ENCODE measurements around the gene COG4.

The COG4 gene

GRCh38 chr16:70526403-70526802 lies 3.0 kb upstream of the COG4 start:
- DNase-seq, result no peak

- peak; percentile 11 for DNase-seq
These were observed 1.1 kb upstream of the COG4 start for GRCh38 chr16:70524399-70524825.

GRCh38 chr16:70523743-70524398 lies 517 bp upstream of the COG4 start, which contains the start of gene SF3B3:
SF3B3 (plus strand) TSS chr16:70523816; CDS start chr16:70526657, 2,841 bp downstream.
- DNase-seq, result no peak

DNA sequence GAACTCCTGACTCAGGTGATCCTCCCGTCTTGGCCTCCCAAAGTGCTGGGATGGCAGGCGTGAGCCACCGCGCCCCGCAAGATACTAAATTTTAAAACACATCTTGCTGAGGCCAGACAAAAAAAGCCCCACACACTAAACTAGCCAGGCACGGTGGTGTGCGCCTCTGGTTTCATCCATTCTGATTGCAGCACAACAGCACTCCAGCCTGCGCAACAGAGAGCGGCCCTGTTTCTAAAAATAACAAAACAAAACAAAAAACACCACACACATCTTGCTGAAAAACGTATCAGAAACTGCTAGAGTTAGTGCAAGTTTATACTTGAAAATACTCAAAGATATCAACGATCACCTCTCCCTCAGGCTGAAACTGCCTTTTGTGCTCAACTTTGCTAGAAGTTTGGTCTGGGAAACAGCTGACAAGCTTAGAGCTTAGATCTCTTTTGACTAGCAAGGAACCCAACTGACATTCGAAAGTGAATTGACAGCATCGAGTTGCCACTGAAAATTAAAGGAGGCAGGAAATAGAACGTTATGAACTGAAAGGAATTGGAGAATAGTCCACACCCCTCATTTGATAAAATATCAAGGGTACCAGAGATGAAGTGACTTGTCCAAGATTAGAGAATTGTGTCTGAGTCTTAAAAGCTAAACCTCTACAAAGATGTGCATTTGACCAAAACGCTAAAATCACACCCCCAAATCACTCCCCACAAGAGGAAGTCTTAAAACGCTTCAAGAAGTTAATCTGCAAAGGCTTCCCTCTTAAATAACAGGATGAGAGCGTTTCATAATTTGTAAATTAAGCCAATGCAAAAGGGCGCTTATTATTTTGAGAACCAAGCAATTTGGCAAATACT lies 908 bp downstream of the COG4 start:
- no peak for DNase-seq

- peak; percentile 83 for DNase-seq
These were observed 2.6 kb downstream of the COG4 start for GRCh38 chr16:70520612-70521297.

DNA sequence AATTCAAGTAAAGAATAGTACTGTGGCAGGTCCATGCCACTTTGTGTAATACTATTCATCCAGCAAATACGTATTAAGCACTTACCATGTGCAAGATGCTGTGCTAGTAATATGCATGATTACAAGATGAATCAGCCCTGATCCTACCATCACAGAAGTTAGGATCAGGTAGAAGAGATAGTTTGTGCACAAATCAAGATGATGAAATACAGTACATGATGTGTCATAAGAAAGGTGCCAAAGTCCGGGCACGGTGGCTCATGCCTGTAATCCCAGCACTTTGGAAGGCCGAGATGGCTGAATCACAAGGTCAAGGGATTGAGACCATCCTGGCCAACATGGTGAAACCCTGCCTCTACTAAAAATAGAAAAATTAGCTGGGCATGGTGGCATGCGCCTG lies 10.9 kb downstream of the COG4 start:
- DNase-seq, result peak; percentile 18

- DNase-seq, result no peak
These were observed 11.5 kb downstream of the COG4 start for GRCh38 chr16:70511833-70512232.

DNA sequence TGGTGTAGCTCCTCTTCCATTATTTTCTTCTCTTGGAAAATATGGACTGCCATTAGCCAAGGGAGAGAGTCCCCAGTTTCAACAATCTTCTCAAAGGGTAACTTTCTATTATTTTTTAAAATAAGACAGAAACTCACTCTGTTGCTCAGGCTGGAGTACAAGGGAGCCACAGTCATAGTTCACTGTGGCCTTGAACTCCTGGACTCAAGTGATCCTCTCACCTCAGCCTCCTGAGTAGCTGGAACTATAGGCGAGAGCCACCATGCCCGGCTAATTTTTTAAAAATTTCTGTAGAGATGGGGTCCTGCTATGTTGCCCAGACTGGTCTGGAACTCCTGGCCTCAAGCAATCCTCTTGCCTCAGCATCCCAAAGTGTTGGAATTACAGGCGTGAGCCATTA lies 13.1 kb downstream of the COG4 start:
- DNase-seq, result no peak

GRCh38 chr16:70508752-70509151 lies 14.6 kb downstream of the COG4 start:
- DNase-seq, result no peak

DNA sequence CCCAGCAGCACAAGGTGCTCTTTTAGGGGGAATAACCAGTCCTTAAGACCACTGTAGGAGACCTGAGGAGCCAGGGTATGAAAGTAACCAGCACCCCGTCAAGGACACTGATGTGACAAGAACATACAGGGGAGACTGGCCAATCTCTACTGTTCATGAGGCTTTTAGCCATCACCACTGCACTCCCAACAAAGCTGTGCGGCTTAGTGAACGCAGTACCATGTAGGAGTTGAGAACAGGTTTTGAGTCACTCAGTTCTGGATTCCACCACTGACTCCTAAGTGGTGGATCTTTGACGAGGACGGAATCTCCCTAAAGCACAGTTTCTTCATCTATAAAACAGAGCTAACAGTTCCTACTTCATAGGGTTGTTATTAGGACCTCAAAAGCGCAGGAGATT lies 26.8 kb downstream of the COG4 start:
- no peak for DNase-seq

DNA sequence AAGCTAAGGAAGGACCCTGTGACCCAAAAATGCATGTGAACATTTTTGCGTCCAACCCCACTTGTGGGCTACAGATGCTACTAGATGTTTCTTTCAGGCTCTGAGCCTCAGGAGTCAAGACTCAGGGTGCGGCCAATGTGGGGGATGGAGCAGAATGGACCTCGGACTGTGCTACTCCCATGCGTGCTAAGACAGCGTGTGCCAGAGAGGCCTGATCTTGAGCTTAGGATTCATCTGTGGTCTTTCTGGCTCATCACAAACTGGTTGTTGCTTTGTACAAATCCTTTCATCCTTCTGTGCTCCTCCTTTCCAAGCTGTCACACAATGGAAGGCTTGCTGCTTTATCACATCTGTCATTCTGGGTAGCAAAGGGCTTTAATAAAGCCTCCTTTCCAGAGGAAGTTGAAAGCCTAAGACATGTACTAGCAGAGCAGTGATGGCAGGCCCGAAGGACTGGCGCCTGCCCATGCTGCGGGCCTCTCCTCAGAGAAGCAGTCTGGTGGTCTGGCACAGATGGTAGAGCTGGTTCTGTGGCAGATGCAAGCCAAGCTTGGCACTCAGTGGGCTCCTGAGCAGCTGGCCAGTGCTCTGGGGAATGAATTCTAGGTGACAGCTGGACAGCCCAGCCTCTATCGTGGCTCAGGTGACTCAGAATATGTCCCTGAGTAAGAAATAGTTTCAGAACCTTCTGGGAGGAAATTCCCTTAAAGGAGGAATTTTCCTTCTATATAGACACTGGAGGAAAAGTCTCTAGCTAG lies 27.8 kb downstream of the COG4 start:
- DNase-seq, result no peak

DNA sequence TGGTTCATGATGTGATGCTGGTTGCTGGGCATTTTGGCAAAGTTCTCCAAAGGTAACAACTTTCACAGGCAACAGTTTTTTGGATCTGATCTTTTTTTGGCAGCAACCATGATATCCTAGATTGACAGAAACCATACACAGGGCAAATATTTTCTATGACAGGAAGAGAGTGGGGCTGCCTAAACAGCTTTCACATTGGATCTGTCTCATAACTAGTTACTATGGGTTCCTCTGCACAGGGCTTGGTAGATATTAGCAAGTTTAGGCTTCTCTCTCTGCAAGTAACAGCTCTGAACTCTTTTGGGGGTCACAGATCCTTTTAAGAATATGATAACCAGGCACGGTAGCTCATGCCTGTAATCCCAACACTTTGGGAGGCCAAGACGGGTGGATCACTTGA lies 28.6 kb downstream of the COG4 start:
- no peak for DNase-seq

GRCh38 chr16:70494202-70494770 lies 29.1 kb downstream of the COG4 start:
- no peak for DNase-seq

DNA sequence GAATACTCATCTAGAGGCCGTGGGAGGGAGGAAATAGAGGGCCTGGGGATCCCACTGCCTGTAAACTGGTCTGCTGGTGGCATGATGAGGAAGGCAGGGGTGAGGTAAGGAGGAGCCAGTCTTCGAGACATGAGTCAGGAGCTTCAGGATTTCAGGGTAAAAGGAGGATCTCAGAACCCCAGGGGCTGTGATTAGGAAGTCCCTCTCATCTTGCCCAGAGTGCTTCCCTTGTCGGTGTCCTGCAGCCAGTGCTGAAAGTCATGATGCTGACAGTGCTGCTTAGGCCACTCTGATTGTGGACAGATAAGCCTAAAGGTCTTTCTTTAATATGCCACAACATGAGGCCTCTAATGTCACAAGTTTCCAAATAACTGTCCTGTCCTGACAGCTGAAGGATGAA lies 29.6 kb downstream of the COG4 start:
- DNase-seq, result no peak

GRCh38 chr16:70490261-70490660 lies 33.1 kb downstream of the COG4 start:
- no peak for DNase-seq

GRCh38 chr16:70484867-70485266 lies 38.5 kb downstream of the COG4 start:
- no peak for DNase-seq

- DNase-seq, result no peak
These were observed 39.9 kb downstream of the COG4 start for GRCh38 chr16:70483426-70483825.

DNA sequence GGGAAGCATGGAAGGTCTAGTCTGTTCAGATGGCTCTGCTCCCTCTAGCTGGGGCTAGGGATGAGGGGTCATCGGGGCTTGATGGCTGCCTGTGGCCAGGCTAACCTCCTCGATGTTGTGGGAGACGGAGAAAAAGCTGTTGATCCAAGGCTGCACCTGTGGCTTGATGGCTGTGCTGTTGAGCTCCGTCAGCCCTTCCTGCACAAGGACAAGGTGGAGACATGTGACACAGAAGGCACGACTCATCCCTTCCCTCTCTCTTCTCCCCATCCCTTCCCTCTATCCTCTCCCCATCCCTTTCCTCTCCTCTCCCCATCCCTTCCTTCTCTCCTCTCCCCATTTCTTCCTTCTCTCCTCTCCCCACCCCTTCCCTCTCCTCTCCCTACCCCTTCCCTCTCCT lies 40.7 kb downstream of the COG4 start:
- DNase-seq, result no peak

DNA sequence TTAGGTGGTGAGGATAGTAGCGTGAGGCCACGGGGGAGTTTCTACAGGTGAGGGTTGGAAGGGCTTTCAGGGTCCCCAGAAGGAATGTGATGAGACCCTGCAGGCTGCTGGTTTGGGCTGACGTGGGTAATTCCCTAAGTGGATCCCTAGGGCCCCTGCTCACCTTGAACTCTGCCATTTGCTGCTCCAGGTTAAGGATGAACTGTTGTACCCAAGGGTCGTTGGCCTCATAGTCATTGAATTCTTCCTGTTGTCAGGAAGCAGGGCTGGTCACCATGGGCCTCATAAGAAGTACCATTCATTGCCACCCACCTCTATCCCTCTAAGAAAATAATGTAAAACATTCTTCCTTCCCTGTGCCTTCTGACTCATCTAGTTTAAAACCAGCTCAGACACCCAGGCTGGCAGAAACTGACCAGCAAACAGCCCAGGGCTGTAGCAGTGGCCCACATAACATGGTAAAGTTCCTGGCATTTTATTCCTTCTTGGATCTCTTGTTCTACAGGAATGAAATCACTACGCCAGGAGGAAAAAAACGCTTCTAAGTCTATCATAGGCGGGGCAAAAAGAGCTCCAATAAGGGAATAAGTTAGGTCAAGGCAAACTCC lies 41.3 kb downstream of the COG4 start:
- DNase-seq, result no peak

- DNase-seq, result no peak
These were observed 42.9 kb downstream of the COG4 start for GRCh38 chr16:70480127-70481105.

DNA sequence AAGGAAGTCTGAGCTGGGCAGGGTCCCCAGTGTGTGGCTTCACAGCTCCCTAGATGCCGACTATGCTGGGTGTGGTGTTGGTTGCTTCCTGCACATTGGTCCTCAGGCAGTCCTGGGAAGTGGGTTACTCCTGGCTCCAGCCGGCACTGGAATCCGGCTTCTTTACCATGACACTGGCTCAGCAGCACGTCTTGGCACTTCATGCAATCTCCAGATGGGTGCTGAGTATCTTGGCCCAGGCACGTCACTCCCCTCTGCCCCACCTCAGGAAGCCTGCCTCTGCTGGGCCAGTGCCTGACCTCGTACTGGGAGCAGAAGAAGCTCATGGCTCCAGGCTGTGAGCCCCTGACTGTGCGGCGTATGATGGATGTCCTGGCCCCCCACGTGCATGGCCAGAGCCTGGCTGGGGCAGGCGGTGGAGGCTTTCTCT lies 44.4 kb downstream of the COG4 start:
- no peak for DNase-seq

Measured in fibroblast of skin of right quadriceps (primary cell).